Fibroblast of lung (primary cell): Measurements from ENCODE around the gene LSM2. TPM values are rescaled to one million over a fixed set of nuclear protein-coding genes. Genes with fewer than 3 reads are reported as not detected.
A peak's percentile ranks its signal among the peaks of the same experiment; 100 is the strongest.

ENCODE experiments used
- DNase-seq, 2 donors: peaks; one replicate each; pipeline versions ENCODE4 v3.0.0 to v3.0.0-alpha.2; 2010; ENCODE audit warnings: low read depth in 2 of 2
- H2AFZ ChIP-seq: 2 replicates; pipeline ENCODE4 v1.5.1; 2012; ENCODE audit warnings: low read length, control low read depth, inconsistent platforms
- H3K27ac ChIP-seq: 2 replicates; pipeline ENCODE4 v1.5.1; 2011; ENCODE audit warnings: low read length, control low read depth; ENCODE audit not compliant: insufficient read depth
- H3K27me3 ChIP-seq: 2 replicates; pipeline ENCODE4 v1.5.1; 2011; ENCODE audit warnings: mild to moderate bottlenecking, low read length; ENCODE audit not compliant: control insufficient read depth, insufficient read depth
- H3K36me3 ChIP-seq: 2 replicates; pipeline ENCODE4 v1.5.1; 2011; ENCODE audit warnings: low read length; ENCODE audit not compliant: control insufficient read depth, insufficient read depth
- H3K4me1 ChIP-seq: 2 replicates; pipeline ENCODE4 v1.5.1; 2011; ENCODE audit warnings: low read length; ENCODE audit not compliant: control insufficient read depth, insufficient read depth; ENCODE audit errors: extremely low read depth
- H3K4me2 ChIP-seq: 2 replicates; pipeline ENCODE4 v1.5.1; 2011; ENCODE audit warnings: low read length, control low read depth; ENCODE audit not compliant: insufficient read depth; ENCODE audit errors: extremely low read depth
- H3K4me3 ChIP-seq, 4 experiments: fragments of 200-600 bp in 1 of 4; sonication (generic) in 1 of 4; replicated peaks in 1 of 4; 2 replicates each; pipeline ENCODE4 v1.5.1; 2011 to 2016; ENCODE audit warnings: low read length in 4 of 4, low read depth in 3 of 4, mild to moderate bottlenecking in 3 of 4, control low read depth in 2 of 4, inconsistent platforms in 1 of 4, mixed read lengths in 1 of 4; ENCODE audit not compliant: insufficient read depth in 1 of 4; ENCODE audit errors: control extremely low read depth in 1 of 4
- H3K79me2 ChIP-seq: 2 replicates; pipeline ENCODE4 v1.5.1; 2012; ENCODE audit warnings: mild to moderate bottlenecking, low read length, inconsistent platforms; ENCODE audit not compliant: control insufficient read depth, insufficient read depth
- H3K9ac ChIP-seq: 2 replicates; pipeline ENCODE4 v1.5.1; 2011; ENCODE audit warnings: mild to moderate bottlenecking, low read length, control low read depth; ENCODE audit not compliant: insufficient read depth
- H3K9me3 ChIP-seq: 2 replicates; pipeline ENCODE4 v1.5.1; 2012; ENCODE audit warnings: low read depth, low read length; ENCODE audit not compliant: control insufficient read depth, insufficient read depth
- H4K20me1 ChIP-seq: 2 replicates; pipeline ENCODE4 v1.5.1; 2011; ENCODE audit warnings: low read length; ENCODE audit not compliant: control insufficient read depth, insufficient read depth; ENCODE audit errors: extremely low read depth
- EZH2 ChIP-seq: IDR thresholded peaks from 2 replicates; pipeline ENCODE4 v1.5.1; 2012; ENCODE audit warnings: low read length, control low read depth, mild to moderate bottlenecking; ENCODE audit errors: missing control alignments
- polyA plus RNA-seq, 2 donors: library from polyadenylated mRNA; depleted of rRNA in 1 of 2; stranded (reverse) in 1 of 2; unstranded in 1 of 2; fragments of >200 nt; gene quantifications; 2 replicates each; pipeline ENCODE4 v1.2.1, GENCODE V29; 2011 to 2012; ENCODE audit warnings: missing spikeins in 1 of 2
- total RNA-seq: library from RNA; depleted of rRNA; stranded (reverse); fragments of >200 nt; gene quantifications from 2 replicates; pipeline ENCODE4 v1.2.1, GENCODE V29; 2014
- TF ChIP-seq, protein P1 (sequence below), 2 donors: IDR thresholded peaks in 1 of 2; conservative IDR thresholded peaks in 1 of 2; 1 replicate in 1 of 2; 2 replicates in 1 of 2; pipeline ENCODE4 v1.5.1; 2011 to 2012; ENCODE audit warnings: low read length in 2 of 2, control low read depth in 1 of 2, inconsistent platforms in 1 of 2, low read depth in 1 of 2, mild to moderate bottlenecking in 1 of 2

LSM2 gene
- total and polyA plus RNA-seq, 2 donors (not counting 1 experiment from before 2014, with no cell fraction given): 24.3 to 34.7 TPM

DNA sequence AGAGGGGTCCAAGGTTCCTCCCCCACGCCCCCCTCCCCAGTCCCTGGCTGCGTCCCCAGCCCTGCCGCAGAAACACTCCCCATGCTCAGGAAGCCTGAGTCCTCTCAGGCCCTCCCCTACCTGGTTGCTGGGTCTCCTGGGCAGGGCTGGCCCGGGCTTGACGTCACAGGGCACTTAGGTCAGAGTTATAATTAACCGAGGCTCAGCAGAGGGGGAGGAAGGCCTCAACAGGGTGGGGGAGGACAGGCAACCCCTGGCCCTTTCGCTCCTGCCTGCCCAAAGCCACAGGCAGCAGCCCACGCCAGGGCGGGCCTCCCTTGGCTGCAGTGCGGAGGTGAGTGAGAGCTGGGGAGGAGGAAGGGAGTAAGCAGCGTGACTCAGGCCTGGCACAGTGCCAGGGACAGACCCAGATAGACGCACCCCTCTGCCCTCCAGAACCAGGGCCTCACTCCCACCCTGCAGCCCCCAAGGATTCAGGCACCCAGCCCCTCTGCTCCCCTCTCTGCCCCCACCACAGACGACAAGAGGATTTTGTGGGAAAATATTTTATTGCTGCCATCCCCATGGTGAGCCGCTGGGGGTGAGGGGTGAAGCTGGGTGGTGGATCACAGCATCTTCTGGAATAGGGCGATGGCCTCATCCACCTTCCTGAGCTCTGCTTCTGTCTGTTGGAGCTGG is 29.6 kb downstream of the LSM2 start, which contains the start of gene VWA7:
TSS of gene VWA7 (minus strand) at position 340 of the 678 bp plus-strand sequence. CDS start 549 bp downstream, outside the sequence.
- Histone ChIP-seq H3K9me3 (no peaks in the 10 kb centered on the region), H3K4me3 (no peak within 1 kb of the TSS), H4K20me1 (no peaks in the 10 kb centered on the region), H3K27me3 (no peaks in the 10 kb centered on the region), H3K4me2 (peak within 1 kb of the TSS; percentile 44), H3K27ac (peak within 1 kb of the TSS; percentile 43), H3K36me3 (peaks cover 11% of the 10 kb centered on the region), H3K9ac (peak within 1 kb of the TSS; percentile 16), H2AFZ (no peak within 1 kb of the TSS), H3K79me2 (no peaks in the 10 kb centered on the region), H3K4me1 (peaks cover 7% of the 10 kb centered on the region)
- DNase-seq: peak; percentile 72 to 79
- TF ChIP-seq, protein P1, sequence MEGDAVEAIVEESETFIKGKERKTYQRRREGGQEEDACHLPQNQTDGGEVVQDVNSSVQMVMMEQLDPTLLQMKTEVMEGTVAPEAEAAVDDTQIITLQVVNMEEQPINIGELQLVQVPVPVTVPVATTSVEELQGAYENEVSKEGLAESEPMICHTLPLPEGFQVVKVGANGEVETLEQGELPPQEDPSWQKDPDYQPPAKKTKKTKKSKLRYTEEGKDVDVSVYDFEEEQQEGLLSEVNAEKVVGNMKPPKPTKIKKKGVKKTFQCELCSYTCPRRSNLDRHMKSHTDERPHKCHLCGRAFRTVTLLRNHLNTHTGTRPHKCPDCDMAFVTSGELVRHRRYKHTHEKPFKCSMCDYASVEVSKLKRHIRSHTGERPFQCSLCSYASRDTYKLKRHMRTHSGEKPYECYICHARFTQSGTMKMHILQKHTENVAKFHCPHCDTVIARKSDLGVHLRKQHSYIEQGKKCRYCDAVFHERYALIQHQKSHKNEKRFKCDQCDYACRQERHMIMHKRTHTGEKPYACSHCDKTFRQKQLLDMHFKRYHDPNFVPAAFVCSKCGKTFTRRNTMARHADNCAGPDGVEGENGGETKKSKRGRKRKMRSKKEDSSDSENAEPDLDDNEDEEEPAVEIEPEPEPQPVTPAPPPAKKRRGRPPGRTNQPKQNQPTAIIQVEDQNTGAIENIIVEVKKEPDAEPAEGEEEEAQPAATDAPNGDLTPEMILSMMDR (conservative IDR thresholded peaks at IDR 0.05 in 1 of 2, IDR thresholded peaks at IDR 0.05 in 1 of 2; ENCODE audit: low read depth in 1 of 2, low read length in 2 of 2): no peak
- no peak for TF ChIP-seq EZH2

DNA sequence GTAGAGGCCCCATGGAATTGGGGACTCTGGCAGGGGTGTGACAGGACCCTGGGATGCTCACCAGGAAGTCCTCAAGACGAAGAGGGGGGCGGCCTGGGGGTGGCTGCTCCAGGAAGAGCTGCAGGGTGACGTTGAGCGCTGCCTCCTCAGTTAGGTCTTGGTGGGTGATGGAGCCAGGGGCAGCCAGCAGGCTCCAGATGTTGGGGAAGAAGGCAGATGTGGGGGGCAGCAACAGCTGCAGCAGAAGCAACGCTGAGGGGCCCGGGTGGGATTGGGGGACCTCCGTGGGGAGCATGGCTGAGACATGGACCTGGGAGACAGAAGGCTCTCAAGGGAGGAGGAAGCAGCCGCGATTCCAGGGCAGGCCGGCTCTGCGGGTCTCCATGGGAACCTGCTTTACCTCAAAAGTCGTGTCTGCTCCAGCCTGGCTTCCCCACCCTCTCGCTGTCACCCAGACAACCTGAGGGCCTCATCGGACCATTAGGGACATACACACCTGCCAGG is 30.2 kb downstream of the LSM2 start:
- H3K4me1 ChIP-seq: peaks cover 7% of the 10 kb centered on the region
- no peak overlapping the region for H3K9ac ChIP-seq
- no peak for DNase-seq

More for the DNA sequence above, 30.2 kb downstream of the LSM2 start:
- no peak overlapping the region for H2AFZ ChIP-seq
- no peaks in the 10 kb centered on the region for H3K79me2 ChIP-seq
- H4K20me1 ChIP-seq: no peaks in the 10 kb centered on the region
- TF ChIP-seq, protein P1 (conservative IDR thresholded peaks at IDR 0.05 in 1 of 2, IDR thresholded peaks at IDR 0.05 in 1 of 2; ENCODE audit: low read depth in 1 of 2, low read length in 2 of 2): no peak
- no peak for TF ChIP-seq EZH2
- no peak overlapping the region for H3K4me2 ChIP-seq
- H3K27ac ChIP-seq: peak overlapping the region; percentile 43
- H3K27me3 ChIP-seq: no peaks in the 10 kb centered on the region
- peaks cover 8% of the 10 kb centered on the region for H3K36me3 ChIP-seq
- no peaks in the 10 kb centered on the region for H3K9me3 ChIP-seq
- H3K4me3 ChIP-seq: no peak overlapping the region
